Activated effector memory CD4-positive, alpha-beta T cell treated with Interleukin-2 at 50 U/mL for 16 hours (primary cell): ENCODE measurements around the gene FAM20B.

Experiments
- DNase-seq: peaks from one replicate; pipeline ENCODE4 v3.0.0-alpha.2; 2020

FAM20B gene

DNA sequence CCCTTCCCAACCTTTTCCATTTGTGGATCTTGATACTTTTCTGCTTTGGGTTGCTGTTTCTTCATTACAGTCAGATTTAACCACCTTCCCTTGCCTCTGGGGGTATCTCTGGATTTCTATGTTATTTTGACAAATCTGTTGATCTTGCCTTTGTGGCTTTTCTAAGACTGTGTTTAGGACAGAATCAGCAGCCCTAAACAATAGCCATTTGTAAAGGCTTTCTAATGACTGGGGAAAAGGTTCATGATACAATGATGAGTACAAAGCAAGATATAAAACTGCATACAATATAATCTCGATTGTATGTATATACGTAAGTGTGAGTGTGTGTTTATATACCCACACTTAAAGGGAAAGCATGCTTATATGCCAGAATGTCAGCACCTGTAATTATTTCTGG is 27.8 kb downstream of the FAM20B start:
- DNase-seq: no peak

- DNase-seq: no peak
Measured at GRCh38 chr1:179055937-179056336, 30.2 kb downstream of the FAM20B start.

DNA sequence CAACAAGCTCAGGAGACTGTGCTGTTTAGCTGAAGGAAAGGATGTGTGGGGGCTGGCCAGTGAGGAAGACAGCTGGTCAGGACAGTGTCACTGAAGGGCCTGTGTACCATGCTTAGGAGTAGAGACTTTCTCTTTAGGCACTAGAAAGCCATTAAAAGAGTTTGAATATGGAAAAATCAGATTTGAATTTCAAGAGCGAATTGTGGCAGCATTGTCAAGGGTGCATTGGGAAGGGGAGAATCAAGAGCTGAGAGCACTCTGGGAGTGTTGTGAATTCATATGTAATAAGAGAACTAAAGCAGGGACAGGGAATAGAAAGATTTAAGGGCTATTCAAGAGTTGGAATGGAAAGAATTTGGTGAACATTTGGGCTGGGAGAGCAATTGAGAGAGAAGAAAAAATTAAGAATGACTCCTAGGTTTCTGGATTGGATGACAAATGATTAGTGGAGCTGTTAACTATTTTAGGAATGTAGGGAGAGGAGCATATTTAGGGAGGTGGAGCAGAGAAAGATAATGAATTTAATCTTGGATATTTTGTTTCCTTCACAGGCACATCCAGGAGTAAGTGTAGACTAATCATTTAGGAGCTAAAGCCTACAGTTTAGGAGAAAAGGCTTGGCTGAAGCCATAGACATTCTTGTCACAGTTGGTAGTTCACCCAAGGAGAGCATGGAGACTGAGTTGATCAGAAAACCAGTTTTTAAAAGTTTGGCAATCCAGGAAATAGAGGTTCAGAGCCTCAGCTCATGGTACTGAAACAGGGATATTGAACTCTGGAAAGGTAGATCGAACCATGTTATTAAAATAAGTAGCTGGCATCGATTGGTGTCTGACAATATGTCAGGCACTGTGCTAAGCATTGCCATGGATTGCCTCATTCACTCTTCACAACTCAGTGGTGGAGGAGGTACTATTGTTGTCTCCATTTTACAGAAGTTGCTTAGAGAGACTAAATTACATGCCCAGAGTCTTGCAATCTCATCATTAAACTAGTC is 33.1 kb downstream of the FAM20B start:
- no peak for DNase-seq

DNA sequence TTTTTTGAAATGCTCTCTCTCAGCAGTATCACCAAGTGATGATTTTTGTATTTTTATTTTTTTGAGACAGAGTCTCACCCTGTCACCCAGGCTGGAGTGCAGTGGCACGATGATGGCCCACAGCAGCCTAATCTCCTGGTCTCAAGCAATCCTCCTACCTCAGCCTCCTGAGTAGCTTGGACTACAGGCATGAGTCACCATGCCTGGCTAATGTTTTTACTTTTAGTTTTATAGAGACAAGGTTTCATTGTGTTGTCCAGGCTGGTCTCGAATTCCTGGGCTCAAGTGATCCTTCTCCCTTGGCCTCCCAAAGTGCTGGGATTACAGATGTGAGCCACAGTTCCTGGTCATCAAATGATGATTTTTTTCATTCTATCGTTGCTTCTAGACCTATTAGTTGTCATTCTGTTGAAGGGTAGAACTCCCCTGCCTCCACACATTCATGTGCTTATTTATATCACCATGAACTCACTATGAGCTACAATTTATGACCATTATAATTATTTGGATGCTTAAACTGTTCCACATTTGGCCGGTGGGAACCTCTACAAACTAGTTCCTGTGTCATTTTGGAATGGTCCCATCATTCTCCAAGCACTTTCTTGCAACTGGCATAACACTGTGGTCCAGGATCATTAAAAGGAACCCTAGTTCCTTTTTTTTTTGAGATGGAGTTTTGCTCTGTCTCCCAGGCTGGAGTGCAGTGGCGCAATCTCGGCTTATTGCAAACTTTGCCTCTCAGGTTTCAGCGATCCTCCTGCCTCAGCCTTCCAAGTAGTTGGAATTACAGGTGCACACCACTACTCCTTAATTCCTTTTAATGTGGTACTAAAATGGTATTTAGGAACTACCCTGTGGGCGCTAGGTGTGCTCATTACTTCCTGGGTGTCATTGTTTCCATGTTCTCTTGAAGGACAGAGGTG is 35.9 kb downstream of the FAM20B start:
- no peak for DNase-seq

DNA sequence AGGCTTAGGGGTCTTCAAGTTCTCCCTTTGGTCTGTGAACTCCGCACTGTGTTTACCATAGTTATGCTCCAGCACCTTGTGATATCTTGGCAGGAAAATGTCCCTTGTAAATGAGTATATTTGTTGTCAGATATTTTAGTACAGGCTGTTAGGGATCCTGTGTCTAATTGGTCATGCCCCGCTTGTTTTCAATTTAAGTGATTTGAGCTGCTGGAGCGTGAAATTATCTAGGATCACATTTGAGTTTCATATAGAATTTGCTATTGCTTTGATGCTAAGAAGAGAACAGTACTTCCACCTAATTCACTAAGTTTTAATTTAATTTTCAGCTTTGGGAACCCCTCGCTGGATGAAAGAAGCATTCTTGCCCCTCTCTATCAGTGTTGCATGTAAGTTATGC is 40.8 kb downstream of the FAM20B start:
- no peak for DNase-seq

DNA sequence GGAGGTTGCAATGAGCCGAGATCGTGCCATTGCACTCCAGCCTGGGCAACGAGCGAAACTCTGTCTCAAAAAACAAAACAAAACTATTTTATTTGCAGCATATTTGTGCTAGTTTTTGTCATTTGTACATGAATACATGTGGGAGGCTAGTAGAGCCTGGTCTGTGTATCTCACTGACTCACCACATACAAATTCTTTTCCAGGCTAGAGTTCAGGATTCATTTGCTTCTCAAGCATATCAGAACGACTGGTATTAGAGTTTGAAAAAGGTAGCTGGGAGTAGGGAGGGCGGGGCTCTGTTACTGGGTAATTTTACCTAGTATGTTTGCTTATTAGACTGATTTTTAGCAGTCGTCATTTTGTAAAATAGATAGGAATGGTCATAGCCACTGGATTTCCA is 51.7 kb downstream of the FAM20B start:
- no peak for DNase-seq

DNA sequence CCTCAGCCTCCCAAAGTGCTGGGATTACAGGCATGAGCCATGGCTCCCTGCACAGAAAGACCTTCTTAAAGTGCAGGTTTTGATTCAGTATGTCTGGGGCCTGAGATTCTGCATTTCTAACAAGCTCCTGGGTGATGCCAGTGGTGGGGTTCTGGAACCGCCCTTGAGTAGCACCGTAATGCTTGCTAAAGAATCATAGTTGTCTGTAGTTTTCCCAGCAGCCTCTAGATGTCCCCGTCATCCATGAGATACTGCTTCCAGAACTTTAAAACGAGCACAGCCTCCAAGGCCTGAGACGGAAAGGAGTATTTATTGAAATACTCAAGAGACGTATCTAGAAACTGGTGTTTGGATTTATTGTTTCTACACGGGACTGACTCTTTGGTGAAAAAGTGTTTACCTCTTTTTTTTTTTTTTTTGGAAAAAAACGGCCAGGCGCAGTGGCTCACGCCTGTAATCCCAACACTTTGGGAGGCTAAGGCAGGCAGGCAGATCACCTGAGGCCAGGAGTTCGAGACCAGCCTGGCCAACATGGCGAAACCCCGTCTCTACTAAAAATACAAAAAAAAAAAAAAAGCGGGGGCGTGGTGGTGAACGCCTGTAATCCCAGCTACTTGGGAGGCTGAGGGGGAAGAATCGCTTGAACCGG is 53.5 kb downstream of the FAM20B start:
- DNase-seq: peak; percentile 8

GRCh38 chr1:179080866-179081686 is 55.4 kb downstream of the FAM20B start:
- no peak for DNase-seq

DNA sequence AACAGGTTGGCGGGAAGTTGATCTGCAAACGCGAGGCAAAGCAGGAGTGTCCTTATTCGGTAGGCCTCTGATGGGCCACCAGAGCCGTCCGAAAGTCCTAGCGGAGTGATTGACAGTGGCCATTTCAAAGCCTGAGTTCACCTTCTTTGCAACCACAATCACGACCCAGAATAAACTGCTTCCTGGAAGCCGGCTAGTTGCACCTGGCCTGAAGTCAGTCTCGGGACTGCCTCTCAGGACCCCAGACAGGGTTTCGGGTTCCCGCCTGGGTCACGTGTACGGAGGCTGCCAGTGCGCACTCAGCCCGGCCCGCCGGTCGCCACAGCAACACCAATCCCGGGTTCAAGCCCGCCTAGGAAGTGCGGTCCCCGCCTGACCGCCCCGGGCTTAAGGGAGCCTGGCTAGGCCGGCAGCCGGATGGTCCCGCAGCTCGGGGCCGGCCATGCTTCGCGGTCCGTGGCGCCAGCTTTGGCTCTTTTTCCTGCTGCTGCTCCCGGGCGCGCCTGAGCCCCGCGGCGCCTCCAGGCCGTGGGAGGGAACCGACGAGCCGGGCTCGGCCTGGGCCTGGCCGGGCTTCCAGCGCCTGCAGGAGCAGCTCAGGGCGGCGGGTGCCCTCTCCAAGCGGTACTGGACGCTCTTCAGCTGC is 56.1 kb downstream of the FAM20B start, which contains the start of gene TOR3A:
TSS of gene TOR3A (plus strand) at position 384 of the 646 bp plus-strand sequence. CDS start at position 443, 59 bp downstream.
- peak; percentile 72 for DNase-seq

GRCh38 chr1:179082333-179082998 is 56.8 kb downstream of the FAM20B start:
- DNase-seq: peak; percentile 11

GRCh38 chr1:179082999-179083335 is 57.3 kb downstream of the FAM20B start:
- DNase-seq: no peak

DNA sequence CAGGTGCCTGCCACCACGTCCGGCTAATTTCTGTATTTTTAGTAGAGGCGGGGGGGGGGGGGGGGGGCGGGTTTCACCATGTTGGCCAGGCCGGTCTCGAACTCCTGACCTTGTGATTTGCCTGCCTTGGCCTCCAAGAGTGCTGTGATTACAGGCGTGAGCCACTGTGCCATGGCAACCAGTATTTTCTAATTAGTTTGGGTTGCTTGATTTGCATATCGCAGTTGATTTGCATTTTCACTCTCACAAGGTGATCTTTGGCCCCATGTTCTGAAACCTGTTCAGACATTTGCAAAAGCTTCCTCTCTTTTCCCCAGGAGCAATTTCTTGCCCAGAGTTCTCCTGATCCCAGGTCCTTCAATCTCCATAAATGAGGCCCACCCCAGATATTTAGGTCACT is 57.8 kb downstream of the FAM20B start:
- DNase-seq: no peak

- no peak for DNase-seq
Measured at GRCh38 chr1:179087665-179088064, 62.0 kb downstream of the FAM20B start.

DNA sequence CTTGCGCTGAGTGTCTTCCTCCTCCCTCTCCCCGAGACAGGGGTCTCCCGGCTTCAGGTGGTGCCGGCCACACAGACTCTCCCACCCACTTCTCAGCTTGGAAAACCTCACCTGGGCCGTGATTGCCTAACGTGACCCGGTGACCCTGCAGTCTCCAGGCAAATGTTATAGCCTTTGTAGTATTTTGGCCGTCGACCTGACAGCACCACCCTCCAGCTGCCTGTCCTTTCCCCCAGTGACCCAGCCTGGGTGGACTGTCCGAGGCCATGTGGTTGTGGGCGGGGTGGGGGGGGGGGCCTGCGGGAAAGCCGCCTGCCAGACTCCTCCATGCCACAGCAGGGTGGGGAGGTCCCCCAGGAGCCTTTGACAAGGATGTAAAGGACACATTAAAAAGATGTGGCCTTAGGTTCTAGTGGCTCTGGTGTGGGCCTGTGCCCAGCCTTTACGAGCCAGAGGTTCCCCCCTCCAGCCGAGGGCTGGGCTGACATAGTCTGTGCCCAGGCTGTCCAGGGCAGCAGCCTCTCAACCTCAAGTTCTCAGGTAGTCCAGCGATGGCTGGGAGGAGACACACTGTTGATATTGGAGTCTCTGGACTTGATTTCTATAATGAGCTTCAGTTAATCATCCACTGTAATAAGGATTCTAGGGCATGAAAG is 64.3 kb downstream of the FAM20B start:
- no peak for DNase-seq

DNA sequence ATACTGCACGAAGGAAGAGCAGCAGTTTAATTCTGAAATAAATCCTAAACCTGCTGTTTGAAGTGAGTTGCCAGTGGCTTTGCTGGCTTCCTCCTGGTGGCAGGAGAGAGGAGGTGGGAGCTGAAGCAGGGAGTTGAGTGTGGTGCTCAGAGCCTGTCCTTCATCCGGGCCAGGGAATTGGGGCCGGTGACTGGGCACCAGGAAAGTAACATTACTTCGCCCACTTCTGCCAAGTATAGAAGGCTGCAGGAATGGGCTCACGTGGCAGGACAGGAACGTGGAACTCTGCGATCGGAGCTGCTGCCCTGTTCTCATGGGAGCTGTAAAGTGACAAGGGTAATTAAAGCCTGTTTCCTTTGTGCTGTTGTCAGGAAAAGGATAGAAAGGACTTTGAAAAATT is 64.8 kb downstream of the FAM20B start:
- no peak for DNase-seq

GRCh38 chr1:179090923-179091322 is 65.2 kb downstream of the FAM20B start:
- no peak for DNase-seq

GRCh38 chr1:179091691-179092165 is 66.0 kb downstream of the FAM20B start:
- no peak for DNase-seq

GRCh38 chr1:179092896-179093461 is 67.3 kb downstream of the FAM20B start:
- DNase-seq: no peak

DNA sequence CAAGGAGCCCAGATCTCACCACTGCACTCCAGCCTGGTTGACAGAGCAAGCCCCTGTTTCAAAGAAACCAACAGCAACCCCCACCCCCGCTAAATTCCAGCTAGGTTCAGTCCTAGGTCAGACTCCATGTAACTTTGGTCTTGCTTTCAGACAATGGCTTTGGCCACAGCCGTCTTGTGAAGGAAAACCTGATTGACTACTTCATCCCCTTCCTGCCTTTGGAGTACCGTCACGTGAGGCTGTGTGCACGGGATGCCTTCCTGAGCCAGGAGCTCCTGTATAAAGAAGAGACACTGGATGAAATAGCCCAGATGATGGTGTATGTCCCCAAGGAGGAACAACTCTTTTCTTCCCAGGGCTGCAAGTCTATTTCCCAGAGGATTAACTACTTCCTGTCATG is 69.1 kb downstream of the FAM20B start:
- DNase-seq: no peak

- DNase-seq: no peak
Measured at GRCh38 chr1:179095377-179095776, 69.7 kb downstream of the FAM20B start.
